DND-41 (cell line): ENCODE results near the gene MPP7.

Experiments
- CTCF ChIP-seq: IDR thresholded peaks from 2 replicates; pipeline ENCODE4 v1.5.1; 2012; ENCODE audit warnings: borderline replicate concordance, low read length, moderate library complexity, mild to moderate bottlenecking; ENCODE audit not compliant: poor library complexity, severe bottlenecking; ENCODE audit errors: extremely low read depth
- EZH2 ChIP-seq: IDR thresholded peaks from 3 replicates; pipeline ENCODE4 v1.6.1; 2012; ENCODE audit warnings: borderline replicate concordance, low read depth, mild to moderate bottlenecking, moderate library complexity, low read length, inconsistent platforms; ENCODE audit not compliant: severe bottlenecking

GRCh38 chr10:28281726-28282315 is 21.0 kb downstream of the MPP7 start:
- TF ChIP-seq CTCF: no peak
- TF ChIP-seq EZH2: no peak
